ENCODE measurements around the gene JAM2.
A peak's percentile ranks its signal among the peaks of the same experiment; 100 is the strongest.

The JAM2 gene

DNA sequence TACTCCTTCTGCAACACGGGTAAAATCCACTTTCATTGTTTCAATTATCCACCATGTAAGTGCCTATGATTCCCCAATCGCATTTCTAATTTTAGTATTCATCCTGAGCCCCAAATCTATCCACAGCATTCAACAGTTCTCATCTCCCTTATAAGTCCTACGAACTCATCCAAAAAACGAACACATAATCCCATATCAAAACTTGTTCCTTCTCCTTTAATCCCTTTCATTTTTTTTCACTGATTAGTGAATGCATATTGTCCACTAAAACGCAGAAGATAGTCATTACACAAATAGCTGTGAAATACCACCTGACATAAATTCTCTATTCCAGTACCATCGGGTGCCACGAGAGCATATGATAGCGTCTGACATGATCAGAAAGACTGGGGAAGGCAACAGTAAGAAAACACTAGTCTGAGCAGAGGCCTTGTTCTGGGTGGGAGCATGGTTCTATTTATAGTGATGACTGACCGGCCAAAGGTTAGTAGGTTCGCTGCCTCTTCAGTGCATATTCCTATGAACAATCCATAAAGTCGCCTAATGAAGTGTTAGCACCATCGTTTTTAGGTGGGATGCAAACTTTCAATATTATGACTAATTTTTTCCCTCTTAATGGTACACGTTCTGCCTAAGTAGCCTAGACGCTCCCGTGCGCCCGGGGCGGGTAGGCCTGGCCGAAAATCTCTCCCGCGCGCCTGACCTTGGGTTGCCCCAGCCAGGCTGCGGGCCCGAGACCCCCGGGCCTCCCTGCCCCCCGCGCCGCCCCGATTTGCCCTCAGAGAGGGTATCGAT, 95.0 kb downstream of the JAM2 start:
- Mint-ChIP-seq H3K27ac (peak overlapping the region; percentile 100), H3K4me3 (peak overlapping the region; percentile 92), H3K9me3 (no peaks in the 10 kb centered on the region), H3K27me3 (no peaks in the 10 kb centered on the region), H3K4me1 (peaks cover 60% of the 10 kb centered on the region), H3K36me3 (peaks cover 5% of the 10 kb centered on the region)

DNA sequence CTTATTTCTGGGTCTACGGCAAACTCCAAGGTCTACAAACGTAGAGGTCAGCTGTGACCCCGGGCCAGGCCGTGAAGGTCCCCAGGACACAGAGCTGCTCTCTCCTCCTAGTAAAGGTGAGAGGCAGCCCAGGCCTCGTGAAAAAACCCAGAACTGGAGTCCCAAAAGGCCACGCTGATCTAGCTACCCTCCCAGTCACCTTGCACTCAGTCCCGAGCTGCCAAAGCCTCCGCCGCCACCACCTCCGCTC, 95.5 kb downstream of the JAM2 start:
- peaks cover 65% of the 10 kb centered on the region for H3K4me1 Mint-ChIP-seq
- H3K36me3 Mint-ChIP-seq, result peaks cover 5% of the 10 kb centered on the region
- H3K9me3 Mint-ChIP-seq, result no peaks in the 10 kb centered on the region
- peak overlapping the region; percentile 100 for H3K27ac Mint-ChIP-seq
- H3K27me3 Mint-ChIP-seq, result no peaks in the 10 kb centered on the region
- H3K4me3 Mint-ChIP-seq, result peak overlapping the region; percentile 92

DNA sequence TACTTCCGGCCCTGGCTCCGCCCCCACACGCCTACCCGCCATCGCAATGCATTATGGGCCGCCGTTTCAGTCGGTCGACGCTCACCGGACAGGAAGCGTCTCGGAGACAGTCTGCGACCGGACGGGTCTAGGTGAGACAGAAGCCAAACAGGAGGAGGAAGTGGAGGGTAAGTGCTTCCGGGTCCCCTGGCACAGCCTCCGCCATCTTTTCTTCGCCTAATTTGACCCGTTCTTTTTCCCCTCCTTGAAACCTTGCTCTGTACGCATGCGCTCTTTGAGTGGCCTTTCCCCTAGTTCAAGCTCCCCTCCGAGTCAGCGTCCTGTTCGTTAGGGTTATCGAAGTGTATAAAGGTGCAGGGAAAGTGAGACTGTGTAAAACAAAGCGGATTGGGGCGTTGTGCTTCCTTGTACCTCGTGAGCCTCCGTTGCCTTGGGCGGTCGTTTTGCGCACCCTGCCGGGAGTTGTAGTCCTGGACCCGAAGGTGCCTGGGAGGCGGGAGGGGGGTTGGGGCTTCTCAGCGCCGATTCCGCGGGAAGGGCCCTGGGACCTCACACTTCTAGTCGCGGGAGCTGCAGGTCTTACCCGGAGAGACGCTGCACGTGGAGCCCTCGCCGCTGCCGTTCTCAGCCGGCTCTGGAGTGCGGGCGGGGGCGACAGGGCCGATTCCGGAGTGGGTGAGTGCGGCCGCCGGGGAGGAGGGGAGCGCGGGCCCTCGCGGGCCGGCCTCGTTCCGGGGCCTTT, 96.0 kb downstream of the JAM2 start, which contains the start of the genes ATP5PF and GABPA:
Gene ATP5PF, minus strand, starts transcription at position 1 of the 742 bp plus-strand sequence. CDS start 5,110 bp downstream, outside the sequence.
Gene GABPA, plus strand, starts transcription at position 69 of the 742 bp plus-strand sequence. CDS start 6,627 bp downstream, outside the sequence.
- Mint-ChIP-seq H3K9me3 (no peaks in the 10 kb centered on the region), H3K4me1 (peaks cover 68% of the 10 kb centered on the region), H3K36me3 (peaks cover 5% of the 10 kb centered on the region), H3K4me3 (peak within 1 kb of the TSS; percentile 99), H3K27me3 (no peaks in the 10 kb centered on the region), H3K27ac (peak within 1 kb of the TSS; percentile 100)

DNA sequence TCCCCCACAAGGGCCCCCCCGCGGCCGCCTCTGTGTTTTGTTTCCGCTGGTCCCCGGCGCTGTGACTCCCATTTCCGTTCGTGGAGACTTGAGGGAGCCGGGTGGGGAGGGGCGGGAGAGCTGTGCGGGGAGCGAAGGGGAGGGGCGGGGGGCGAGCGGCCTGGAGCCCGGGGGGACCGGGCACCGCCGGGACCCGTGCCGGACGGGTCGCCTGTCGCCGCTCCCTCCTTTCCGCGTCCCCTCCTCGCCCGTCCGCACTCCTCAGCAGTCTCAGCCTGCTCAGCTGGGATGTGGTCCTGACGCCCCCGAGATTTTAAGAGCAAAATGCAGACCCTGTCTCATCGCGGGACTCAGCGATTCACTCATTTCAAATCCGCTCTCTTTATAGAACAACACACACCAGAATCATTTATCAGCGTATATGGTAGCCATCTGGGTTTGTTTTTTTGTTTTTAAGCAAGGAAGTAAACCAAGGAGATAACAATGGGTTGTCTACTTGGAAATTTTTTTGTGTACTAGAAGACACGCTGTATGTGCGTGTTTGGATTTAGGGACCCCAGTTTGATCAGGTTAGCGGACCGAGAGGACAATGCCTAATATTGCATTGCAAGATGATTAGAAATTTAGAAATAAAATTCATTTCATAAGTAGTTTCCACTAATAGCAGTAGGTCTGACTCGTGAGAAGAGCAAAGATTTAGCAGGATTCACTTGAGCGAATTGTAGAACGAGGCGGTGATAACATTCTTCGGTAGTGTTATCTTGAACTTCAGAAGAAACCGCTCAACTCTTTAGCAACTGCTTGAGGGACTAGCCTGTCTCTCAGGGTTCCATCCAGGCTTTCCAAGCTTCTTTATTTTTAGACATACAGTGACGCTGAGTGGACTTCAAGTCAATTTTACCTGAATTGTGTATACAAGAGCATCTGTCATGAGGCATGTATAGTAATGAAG, 96.9 kb downstream of the JAM2 start:
- Mint-ChIP-seq H3K4me3 (peak overlapping the region; percentile 99), H3K27ac (peak overlapping the region; percentile 99)

DNA sequence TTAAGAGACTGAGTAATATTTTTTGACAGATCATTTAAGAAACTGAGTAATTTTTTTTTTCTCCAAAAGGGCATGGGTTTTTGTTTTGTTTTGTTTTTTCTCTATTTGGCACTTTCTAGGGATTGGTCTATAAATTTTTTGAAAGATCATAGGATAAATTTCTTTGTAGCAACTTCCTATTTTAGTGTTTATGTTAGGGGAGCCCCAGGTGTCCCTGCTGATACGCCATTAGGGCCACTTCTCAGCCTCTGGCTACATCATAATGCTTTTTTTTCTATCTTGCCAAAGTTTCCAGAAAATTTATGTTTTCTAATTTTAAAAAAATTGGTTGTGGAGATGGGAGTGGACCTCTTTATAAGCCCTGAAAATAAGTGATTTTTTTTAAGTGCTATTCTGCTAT, 98.4 kb downstream of the JAM2 start:
- Mint-ChIP-seq H3K4me3 (peak overlapping the region; percentile 99), H3K36me3 (peaks cover 11% of the 10 kb centered on the region), H3K9me3 (no peaks in the 10 kb centered on the region), H3K27ac (no peak overlapping the region), H3K27me3 (no peaks in the 10 kb centered on the region), H3K4me1 (peaks cover 69% of the 10 kb centered on the region)

More for the DNA sequence above, 96.9 kb downstream of the JAM2 start:
- peaks cover 69% of the 10 kb centered on the region for H3K4me1 Mint-ChIP-seq
- no peaks in the 10 kb centered on the region for H3K9me3 Mint-ChIP-seq
- no peaks in the 10 kb centered on the region for H3K27me3 Mint-ChIP-seq
- H3K36me3 Mint-ChIP-seq, result peaks cover 5% of the 10 kb centered on the region

DNA sequence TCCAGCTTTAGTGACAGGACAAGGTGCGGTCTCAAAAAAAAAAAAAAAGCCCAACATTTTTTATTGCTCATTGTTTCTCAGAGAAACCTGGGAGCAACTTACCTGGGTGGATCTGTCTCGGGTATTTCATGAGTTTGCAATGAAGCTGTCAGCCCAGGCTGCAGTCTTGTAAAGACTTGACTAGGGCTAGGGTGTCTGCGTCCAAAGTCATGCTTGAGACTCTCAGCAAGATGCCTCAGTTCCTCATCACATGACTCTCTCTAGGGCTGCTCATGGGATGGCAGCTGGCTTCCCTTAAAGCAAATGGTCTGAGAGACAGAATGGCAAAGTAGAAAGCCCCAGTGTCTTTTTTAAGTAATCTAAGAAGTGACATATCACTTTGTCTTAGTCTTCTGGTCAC, 103.8 kb downstream of the JAM2 start:
- no peaks in the 10 kb centered on the region for H3K27me3 Mint-ChIP-seq
- no peak overlapping the region for H3K27ac Mint-ChIP-seq
- H3K4me1 Mint-ChIP-seq, result peaks cover 44% of the 10 kb centered on the region
- no peaks in the 10 kb centered on the region for H3K9me3 Mint-ChIP-seq
- H3K36me3 Mint-ChIP-seq, result peaks cover 9% of the 10 kb centered on the region
- no peak overlapping the region for H3K4me3 Mint-ChIP-seq

DNA sequence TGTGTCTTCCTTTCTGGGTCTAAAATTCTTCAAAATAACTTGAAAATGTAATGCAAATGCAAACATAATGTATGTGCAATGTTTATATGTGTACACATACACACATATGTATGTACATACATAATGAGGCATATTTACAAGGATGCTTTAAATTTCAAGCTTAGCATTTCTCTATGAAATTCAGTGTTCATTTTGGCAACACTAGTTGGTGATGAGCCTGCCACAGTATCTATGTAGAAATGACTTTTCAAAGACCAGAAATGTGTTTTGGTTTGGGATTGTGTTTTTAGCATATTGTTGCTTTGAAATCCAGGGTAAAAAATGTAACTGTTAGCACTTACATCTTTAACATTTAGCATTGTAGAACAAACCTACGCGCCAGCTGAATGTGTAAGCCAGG, 105.8 kb downstream of the JAM2 start:
- no peak overlapping the region for H3K27ac Mint-ChIP-seq
- H3K36me3 Mint-ChIP-seq, result peaks cover 11% of the 10 kb centered on the region
- H3K9me3 Mint-ChIP-seq, result no peaks in the 10 kb centered on the region
- no peak overlapping the region for H3K4me3 Mint-ChIP-seq
- H3K4me1 Mint-ChIP-seq, result peaks cover 36% of the 10 kb centered on the region
- H3K27me3 Mint-ChIP-seq, result no peaks in the 10 kb centered on the region

DNA sequence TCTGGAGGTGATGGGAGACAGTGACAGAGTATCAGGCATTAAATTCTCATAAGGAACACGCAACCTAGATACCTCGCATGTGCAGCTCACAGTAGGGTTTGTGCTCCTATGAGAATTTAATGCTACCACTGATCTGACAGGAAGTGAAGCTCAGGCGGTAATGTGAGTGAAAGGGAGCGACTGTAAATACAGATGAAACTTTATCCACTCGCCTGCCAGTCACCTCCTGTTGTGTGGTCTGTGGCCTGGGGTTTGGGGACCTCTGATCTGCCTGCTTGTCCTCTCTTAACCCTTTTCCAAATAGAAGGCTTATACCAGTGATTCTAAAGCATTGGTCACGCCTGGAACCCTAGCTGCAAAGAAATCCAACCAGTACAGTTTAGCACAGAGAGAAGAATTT, 111.0 kb downstream of the JAM2 start:
- Mint-ChIP-seq H3K36me3 (peaks cover 13% of the 10 kb centered on the region), H3K27me3 (no peaks in the 10 kb centered on the region), H3K27ac (no peak overlapping the region), H3K4me1 (peaks cover 24% of the 10 kb centered on the region), H3K4me3 (no peak overlapping the region), H3K9me3 (no peaks in the 10 kb centered on the region)

DNA sequence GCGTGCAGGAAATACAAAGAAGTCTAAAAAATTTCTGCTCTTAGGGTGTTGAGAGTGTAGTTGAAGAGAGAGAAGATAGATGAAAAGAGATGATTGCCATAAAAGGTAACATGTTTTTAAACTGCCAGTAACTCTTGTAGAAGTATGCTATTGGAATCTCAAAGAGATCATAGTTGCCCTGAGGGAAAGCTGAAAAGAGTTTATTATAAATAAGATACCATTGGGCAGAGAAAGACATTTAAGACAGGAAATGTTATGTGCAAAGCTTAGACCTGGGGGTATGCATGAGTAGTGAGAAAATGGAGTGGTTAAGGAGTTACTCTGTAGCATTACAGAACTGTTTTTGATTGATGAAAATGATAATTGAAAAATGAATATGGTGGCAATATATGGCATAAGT, 113.4 kb downstream of the JAM2 start:
- Mint-ChIP-seq H3K4me1 (peaks cover 34% of the 10 kb centered on the region), H3K27me3 (no peaks in the 10 kb centered on the region), H3K27ac (no peak overlapping the region), H3K9me3 (no peaks in the 10 kb centered on the region), H3K4me3 (no peak overlapping the region), H3K36me3 (peaks cover 15% of the 10 kb centered on the region)

DNA sequence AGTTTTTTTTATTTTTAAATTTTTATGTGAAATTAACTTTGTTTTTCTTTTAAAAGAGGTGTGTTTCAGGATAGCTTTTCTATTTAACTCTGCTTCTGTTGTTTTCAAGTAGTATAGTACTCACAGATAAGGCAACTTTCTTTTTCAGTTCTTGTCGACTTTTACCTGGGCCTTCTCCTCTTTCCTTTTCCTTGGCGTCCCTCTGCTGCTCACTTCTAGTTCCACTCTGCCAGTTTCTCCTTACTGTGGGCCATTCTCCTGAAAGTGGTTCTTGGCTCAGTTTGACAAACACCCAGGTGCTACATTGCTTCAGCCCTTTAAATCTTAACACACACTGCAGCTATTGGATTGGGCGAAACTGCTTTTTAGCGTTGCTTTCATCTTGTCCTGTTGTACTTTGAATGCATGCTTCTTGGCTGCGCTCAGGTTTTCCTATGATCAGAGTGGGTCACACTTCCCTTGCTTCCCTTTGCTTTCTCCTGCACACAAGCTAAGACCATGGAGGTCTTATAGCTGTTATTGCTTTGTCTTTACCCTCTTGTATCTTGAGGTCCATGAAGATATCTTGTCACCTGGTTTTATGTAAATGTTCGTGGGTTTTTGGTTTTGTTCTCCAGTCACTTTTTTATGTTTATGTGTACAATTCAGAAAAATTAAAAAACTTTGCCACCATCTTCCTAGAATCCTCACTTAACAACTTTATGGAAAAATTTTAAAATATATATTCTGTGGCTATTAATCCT, 117.3 kb downstream of the JAM2 start:
- Mint-ChIP-seq H3K4me1 (peaks cover 25% of the 10 kb centered on the region), H3K4me3 (no peak overlapping the region), H3K36me3 (peaks cover 24% of the 10 kb centered on the region), H3K27me3 (no peaks in the 10 kb centered on the region), H3K27ac (no peak overlapping the region), H3K9me3 (no peaks in the 10 kb centered on the region)

DNA sequence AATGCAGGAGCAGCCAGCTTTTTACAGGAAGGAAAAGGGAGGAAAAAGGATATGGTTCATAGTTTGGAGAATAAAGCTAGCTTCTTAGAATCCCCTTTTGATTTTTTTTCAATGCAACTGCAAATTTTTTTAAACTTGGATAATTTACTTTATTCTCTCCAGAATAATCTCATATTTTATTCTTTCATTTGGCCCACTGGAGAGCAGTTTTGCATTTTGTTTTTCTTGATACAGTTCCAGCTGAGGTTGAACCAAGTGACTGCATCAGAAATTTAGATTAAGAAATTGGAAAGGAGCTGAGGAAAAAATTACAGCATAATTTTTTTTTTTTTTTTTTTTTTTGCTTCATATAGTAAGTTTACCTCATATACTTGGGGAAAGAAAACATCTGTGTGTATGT, 118.5 kb downstream of the JAM2 start:
- Mint-ChIP-seq H3K4me1 (peaks cover 25% of the 10 kb centered on the region), H3K36me3 (peaks cover 25% of the 10 kb centered on the region), H3K9me3 (no peaks in the 10 kb centered on the region), H3K27ac (no peak overlapping the region), H3K27me3 (no peaks in the 10 kb centered on the region), H3K4me3 (no peak overlapping the region)

DNA sequence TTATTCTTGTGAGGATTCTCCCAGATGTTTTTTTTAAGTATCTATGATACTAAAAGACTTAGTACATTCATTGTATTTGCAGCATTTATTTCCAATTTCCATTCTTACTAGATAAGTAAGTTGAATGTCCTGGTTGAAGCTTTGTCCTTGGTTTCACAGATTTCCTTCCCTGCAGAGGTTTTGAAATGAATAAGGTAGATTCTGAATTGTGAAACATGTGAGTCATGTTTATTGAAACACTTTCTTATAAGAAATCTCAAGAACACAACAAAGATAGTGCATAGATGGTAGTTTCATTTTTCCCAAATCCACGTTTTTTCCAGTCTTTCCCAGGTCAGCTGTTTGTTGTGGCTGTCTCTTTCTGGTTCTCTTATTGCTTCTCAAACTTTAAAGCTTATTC, 120.5 kb downstream of the JAM2 start:
- Mint-ChIP-seq H3K27me3 (no peaks in the 10 kb centered on the region), H3K4me1 (peaks cover 19% of the 10 kb centered on the region), H3K4me3 (no peak overlapping the region), H3K27ac (peak overlapping the region; percentile 1), H3K36me3 (peaks cover 22% of the 10 kb centered on the region), H3K9me3 (no peaks in the 10 kb centered on the region)

DNA sequence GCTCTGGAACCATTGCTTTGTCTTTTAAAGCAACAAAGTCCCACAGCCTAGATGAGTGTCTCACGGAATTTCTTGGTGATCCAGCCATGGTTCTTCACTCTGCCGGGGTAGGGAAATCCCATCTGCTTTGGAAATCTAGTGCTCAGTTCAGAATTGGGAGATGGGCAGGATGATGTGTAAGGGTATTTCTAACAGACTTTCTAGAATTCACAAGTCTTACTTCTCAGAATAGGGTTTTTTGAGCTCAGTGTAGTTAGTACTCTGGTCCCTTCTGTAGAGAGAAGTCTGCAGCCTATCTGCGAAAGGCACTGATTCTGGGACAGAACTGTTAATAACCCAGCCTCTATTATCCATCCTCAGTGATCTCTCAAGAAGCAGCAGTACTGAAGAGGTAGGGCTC, 121.0 kb downstream of the JAM2 start:
- Mint-ChIP-seq H3K27ac (peak overlapping the region; percentile 1), H3K36me3 (peaks cover 22% of the 10 kb centered on the region), H3K27me3 (no peaks in the 10 kb centered on the region), H3K4me3 (no peak overlapping the region), H3K9me3 (no peaks in the 10 kb centered on the region), H3K4me1 (peaks cover 18% of the 10 kb centered on the region)

DNA sequence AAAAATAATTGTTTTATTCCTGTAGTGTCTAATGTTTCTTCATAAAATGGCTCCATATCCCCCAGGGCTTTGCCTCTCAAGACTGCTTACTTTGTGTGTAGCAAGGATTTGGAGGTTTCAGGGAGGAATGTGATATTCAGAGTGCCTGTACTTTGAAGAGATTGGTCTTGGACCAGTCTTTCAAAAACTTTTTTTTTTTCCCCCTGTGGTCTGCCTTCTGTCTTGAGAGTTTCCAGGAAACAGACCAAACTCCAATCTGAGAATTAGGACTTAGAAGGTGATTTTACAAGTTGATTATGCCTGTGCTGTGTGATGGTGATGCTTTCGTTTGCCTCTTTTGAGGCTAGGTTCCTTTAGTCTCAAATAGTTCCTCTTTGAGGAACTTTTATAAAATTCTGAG, 121.6 kb downstream of the JAM2 start:
- Mint-ChIP-seq H3K4me1 (peaks cover 15% of the 10 kb centered on the region), H3K36me3 (peaks cover 25% of the 10 kb centered on the region), H3K27me3 (no peaks in the 10 kb centered on the region), H3K27ac (no peak overlapping the region), H3K9me3 (no peaks in the 10 kb centered on the region), H3K4me3 (no peak overlapping the region)

DNA sequence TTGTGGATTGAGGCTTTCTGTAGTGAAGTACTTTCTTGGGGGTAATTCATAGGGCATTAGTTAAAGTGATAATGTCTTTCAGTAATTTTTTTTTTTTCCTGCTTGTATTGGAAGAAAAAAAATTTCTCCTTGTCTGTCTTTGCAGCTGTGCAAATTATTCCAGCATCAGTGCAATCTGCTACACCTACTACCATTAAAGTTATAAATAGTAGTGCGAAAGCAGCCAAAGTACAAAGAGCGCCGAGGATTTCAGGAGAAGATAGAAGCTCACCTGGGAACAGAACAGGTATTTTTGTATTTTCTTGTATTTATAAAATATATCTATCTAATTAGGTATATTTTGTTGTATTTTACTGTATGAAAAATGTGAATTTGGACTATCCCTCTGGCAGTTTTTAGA, 125.0 kb downstream of the JAM2 start:
- H3K36me3 Mint-ChIP-seq, result peaks cover 35% of the 10 kb centered on the region

More for the DNA sequence above, 125.0 kb downstream of the JAM2 start:
- H3K27ac Mint-ChIP-seq, result no peak overlapping the region
- H3K4me3 Mint-ChIP-seq, result no peak overlapping the region
- H3K4me1 Mint-ChIP-seq, result peaks cover 9% of the 10 kb centered on the region
- no peaks in the 10 kb centered on the region for H3K9me3 Mint-ChIP-seq
- H3K27me3 Mint-ChIP-seq, result no peaks in the 10 kb centered on the region
